Right renal pelvis (tissue), 4 donors: ENCODE data around the gene TOX2. TPM values are rescaled to one million over a fixed set of nuclear protein-coding genes. Genes with fewer than 3 reads are reported as not detected.

Experiments used
- DNase-seq, 4 donors: peaks; one replicate each; pipeline ENCODE4 v3.0.0-alpha.2; 2013; ENCODE audit warnings: low read depth in 4 of 4, low spot score in 3 of 4, missing footprints in 1 of 4
- polyA plus RNA-seq, 4 donors: library from polyadenylated mRNA; unstranded; fragments of 120-200 nt; gene quantifications; one replicate each; pipeline ENCODE4 v1.2.1, GENCODE V29; 2013; ENCODE audit not compliant: insufficient read length in 4 of 4

Gene TOX2
- polyA plus RNA-seq, 4 donors: 3.8 to 5.1 (median 4.2) TPM

- no peak for DNase-seq
Measured at GRCh38 chr20:44016525-44016924, 101.9 kb downstream of the TOX2 start.

- no peak for DNase-seq
Measured at GRCh38 chr20:44017211-44017610, 102.6 kb downstream of the TOX2 start.

- no peak for DNase-seq
Measured at GRCh38 chr20:44017905-44018258, 103.2 kb downstream of the TOX2 start.

GRCh38 chr20:44018259-44018941, 103.7 kb downstream of the TOX2 start:
- DNase-seq: peak in 3 of 4 donors; percentile 67 to 75 (median 67)

GRCh38 chr20:44018942-44019637, 104.4 kb downstream of the TOX2 start:
- no peak for DNase-seq

GRCh38 chr20:44019638-44020335, 105.1 kb downstream of the TOX2 start:
- no peak for DNase-seq

- no peak for DNase-seq
Measured at GRCh38 chr20:44020406-44021148, 105.9 kb downstream of the TOX2 start.

- no peak for DNase-seq
Measured at GRCh38 chr20:44021186-44021585, 106.5 kb downstream of the TOX2 start.

- DNase-seq: no peak
Measured at GRCh38 chr20:44021900-44022299, 107.2 kb downstream of the TOX2 start.

GRCh38 chr20:44022464-44022863, 107.8 kb downstream of the TOX2 start:
- no peak for DNase-seq

GRCh38 chr20:44023515-44024371, 109.1 kb downstream of the TOX2 start:
- no peak for DNase-seq

- no peak for DNase-seq
Measured at GRCh38 chr20:44024820-44025580, 110.3 kb downstream of the TOX2 start.

GRCh38 chr20:44025756-44026155, 111.1 kb downstream of the TOX2 start:
- no peak for DNase-seq

- DNase-seq: no peak
Measured at GRCh38 chr20:44026647-44027342, 112.1 kb downstream of the TOX2 start.

GRCh38 chr20:44027343-44028002, 112.8 kb downstream of the TOX2 start:
- DNase-seq: no peak

- no peak for DNase-seq
Measured at GRCh38 chr20:44028003-44028730, 113.5 kb downstream of the TOX2 start.
